GM18520 (cell line): ENCODE results near the gene ARHGAP32.
"Not testable (repeated sequence)": the region's sequence is repeated elsewhere in the genome, so short reads cannot be mapped to it uniquely, and the experiment has no call there.

Source experiments
- ATAC-seq: cut with Tn5 transposase; IDR thresholded peaks from one replicate; pipeline ENCODE4 v1.9.1; 2021; ENCODE audit not compliant: unreplicated experiment

ARHGAP32 gene

DNA sequence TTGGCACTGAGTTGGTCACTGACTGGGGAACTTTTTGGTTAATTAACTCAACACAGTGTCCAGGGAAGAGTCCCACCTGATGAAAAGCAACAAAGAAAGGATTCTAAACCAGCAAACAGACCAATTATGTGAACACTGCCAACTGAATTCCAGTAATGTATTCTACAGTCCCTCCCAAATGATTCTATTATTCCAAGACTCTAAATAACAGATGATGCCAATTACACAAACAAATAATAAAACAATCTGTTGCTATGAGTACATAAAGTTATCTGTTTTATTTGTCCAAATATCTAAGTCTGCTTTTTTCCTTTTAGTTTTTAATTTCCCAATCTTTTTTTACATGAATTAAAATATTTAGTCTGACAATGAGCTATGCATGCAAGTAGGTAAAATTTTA, 151.2 kb downstream of the ARHGAP32 start:
- ATAC-seq: no peak

DNA sequence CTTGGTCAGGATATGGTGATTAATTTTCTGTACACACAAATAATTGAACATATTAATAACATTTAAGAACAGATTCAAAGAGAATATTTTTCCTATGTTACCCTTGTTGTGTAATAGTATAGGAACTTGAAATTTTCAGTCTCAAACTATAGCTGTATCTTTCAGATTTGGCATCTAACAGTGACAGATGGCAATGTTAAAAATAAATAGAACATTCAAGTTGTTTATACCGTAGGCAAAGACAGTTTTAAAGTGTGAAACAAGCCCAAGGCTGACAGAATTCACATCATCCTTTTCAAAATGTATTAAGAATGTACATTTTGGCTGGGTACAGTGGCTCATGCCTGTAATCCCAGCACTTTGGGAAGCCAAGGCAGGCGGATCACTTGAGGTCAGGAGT, 156.9 kb downstream of the ARHGAP32 start:
- no peak for ATAC-seq

GRCh38 chr11:129034001-129034400, 158.1 kb downstream of the ARHGAP32 start:
- ATAC-seq: no peak

DNA sequence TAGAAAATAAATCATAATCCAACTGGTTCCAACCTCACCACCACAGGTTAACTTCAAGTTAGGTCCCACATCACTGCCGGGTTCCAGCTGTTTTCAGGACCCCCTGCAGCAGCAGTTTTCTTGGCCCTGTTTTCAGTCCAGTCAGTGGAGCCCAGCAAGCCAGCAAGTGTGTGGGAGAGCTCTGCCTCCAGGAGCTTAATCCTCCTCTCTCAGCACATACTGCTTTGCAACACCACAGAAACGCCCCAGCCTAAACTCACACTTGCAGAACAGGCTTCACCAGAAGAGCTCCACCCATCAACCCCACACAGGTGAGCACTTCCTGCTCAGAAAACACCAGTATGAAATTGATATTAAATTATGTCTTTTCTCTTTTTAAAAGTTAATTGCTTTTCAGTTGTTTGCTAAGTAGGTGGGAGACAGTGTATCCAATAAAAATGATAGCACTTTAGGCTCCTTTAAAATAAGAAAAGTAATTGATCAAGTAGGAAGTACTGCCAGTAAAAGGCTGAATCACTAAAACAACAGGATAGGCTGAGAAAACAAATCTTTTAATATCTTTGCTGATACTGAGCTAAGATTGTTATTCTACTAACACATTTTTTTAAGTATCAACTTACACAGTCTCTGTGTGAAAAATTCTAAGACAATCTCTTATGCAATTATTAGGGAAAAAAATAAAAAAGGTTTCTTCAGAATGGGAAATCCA, 168.0 kb downstream of the ARHGAP32 start:
- ATAC-seq: no peak

DNA sequence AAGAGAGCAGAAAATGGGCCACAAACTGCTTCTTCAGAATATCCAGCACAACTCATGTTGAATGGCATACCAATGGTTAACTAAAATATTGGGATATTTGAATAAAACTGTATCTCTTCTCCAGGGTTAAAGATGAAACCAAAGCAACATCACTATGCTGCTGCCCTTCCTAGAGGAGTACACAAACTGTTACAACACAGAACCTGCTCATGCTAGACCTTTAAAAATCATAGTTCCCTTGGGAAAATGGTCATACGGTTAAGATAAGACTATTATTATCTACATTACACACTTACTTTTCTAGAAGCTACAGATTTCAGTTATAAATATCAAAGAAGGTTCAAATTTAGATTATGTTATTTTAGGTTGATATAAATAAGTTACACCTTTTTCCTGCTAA, 170.8 kb downstream of the ARHGAP32 start:
- ATAC-seq: no peak

- no peak for ATAC-seq
Measured at GRCh38 chr11:129018991-129019390, 173.1 kb downstream of the ARHGAP32 start.

- ATAC-seq: no peak
Measured at GRCh38 chr11:129018126-129018525, 174.0 kb downstream of the ARHGAP32 start.

GRCh38 chr11:129013737-129014475, 178.2 kb downstream of the ARHGAP32 start:
- ATAC-seq: no peak

GRCh38 chr11:129012880-129013279, 179.2 kb downstream of the ARHGAP32 start:
- no peak for ATAC-seq

GRCh38 chr11:129006161-129006560, 186.0 kb downstream of the ARHGAP32 start:
- ATAC-seq: no peak

- not testable (repeated sequence) for ATAC-seq
Measured at GRCh38 chr11:128999165-128999564, 193.0 kb downstream of the ARHGAP32 start.

- ATAC-seq: no peak
Measured at GRCh38 chr11:128988242-128988970, 203.7 kb downstream of the ARHGAP32 start.

DNA sequence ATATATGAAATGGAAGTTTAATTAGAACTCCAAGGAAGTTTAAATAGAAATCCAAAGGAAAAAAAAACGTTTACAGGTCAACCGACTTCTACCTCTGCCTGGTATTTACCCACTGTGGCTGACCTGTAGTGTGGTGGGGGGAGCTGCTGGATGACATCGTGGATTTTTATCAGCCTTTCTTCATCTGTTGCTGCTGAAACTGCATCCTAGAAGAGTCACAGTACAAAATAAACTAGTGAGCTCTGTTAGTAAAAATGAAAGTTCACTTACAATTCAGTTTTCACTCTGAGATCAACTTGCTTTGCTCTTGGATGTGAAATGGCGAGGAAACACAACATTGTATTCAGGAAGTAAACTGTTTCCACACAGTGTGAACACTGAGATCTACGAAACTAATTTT, 206.2 kb downstream of the ARHGAP32 start:
- no peak for ATAC-seq

DNA sequence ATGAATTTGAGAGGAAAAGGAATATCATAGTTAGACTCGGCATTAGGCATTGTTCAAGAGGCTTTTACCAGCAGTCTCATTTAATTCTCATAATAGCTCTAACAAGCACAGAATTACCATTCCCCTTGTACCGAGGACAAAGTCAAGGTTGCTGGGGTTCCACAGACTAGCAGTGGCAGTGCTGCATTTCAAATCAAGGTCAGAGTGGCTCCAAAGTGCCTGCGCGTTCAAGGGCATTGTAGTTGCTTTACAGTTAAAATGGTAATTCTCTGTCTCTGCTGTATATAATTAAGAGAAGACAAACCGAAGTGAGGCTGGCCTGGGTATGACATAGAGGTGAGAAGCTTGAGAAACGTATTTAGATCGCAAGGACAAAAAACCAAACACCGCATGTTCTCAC, 209.1 kb downstream of the ARHGAP32 start:
- ATAC-seq: no peak

DNA sequence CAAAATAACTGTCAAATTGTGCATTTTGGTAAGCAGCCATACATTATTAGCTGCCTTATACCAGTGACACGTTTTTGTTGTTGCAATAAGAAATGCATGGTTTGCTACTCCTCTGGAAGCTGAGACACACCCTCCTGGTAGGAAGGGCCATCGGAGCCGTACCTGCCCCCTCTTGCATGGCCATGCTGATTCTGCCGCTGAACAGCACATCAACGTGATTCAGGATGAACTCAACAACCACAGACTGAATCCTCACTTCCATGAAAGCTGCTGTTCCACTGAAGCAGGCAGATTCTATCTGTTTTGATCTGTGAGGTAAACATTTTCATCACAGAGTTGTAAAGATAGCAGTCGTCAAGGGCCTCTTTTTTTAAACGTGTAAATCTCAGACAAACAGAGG, 210.9 kb downstream of the ARHGAP32 start:
- ATAC-seq: no peak

GRCh38 chr11:128970598-128971190, 221.4 kb downstream of the ARHGAP32 start:
- ATAC-seq: no peak

- no peak for ATAC-seq
Measured at GRCh38 chr11:128968916-128969315, 223.2 kb downstream of the ARHGAP32 start.

- ATAC-seq: no peak
Measured at GRCh38 chr11:128967578-128967977, 224.5 kb downstream of the ARHGAP32 start.

- ATAC-seq: peak; percentile 97
Measured at GRCh38 chr11:128965485-128965884, 226.6 kb downstream of the ARHGAP32 start.

DNA sequence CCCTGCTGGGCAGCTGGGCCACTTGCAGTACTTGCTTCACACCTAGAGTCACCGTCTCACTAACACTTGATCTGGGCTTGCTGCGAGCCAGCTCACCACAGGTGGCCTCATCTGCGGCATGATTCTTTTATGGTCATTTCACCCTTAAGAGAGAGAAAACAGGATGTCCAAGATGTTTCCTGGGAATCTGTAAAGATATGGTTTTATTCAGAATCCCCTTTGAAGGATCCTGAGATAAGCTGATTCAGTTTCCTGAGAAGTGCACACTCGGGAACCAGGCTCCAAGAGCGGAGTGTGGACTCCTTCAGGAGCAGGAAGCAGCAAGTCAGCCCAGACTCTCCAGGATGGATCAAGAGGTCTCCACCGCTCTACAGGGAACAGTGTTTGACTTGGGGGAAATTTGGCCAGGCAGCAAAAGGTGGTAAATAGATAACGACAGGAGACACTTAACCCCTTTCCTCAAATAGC, 227.6 kb downstream of the ARHGAP32 start:
- ATAC-seq: no peak

DNA sequence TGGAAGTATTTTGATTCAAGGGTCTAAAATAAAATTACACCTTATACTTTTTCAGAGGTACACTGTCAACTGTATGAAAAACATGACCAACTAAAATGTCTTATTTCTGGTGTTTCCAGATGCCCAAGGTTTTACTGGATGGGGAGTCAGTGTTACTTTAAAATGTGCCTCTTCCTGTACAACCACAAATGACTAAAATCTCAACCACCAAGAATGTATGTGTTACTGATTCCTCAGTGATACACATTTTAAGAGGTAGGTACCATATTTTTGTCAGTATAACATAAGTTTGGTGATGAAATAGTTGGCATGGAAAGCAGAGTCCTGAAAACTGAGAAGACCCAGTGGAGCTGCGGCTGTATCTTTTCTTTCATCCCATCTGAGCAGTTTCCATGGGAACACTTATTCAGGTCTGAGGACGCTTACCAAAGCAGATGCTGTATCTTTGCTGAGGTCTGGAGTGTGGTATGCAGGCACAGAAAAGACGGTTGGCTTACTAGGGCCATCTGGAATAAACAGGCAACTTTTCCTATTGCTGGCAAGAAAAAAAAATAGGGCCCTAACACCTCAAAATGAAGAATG, 228.3 kb downstream of the ARHGAP32 start:
- ATAC-seq: no peak
